ENCODE results near the gene FZR1. TPM values are rescaled to one million over a fixed set of nuclear protein-coding genes. Genes with fewer than 3 reads are reported as not detected.

The FZR1 gene
- polyA plus RNA-seq, 3 donors: 13.3 to 15.6 (median 14.4) TPM

- no peak overlapping the region for H3K27ac ChIP-seq (ENCODE audit: low read depth, low read length)
- 83 to 91% (median 84%) methylated on average over 23 of the region's 23 CpGs for whole genome bisulfite sequencing, 3 donors
These were observed 2.8 kb downstream of the FZR1 start for GRCh38 chr19:3508771-3509535.

DNA sequence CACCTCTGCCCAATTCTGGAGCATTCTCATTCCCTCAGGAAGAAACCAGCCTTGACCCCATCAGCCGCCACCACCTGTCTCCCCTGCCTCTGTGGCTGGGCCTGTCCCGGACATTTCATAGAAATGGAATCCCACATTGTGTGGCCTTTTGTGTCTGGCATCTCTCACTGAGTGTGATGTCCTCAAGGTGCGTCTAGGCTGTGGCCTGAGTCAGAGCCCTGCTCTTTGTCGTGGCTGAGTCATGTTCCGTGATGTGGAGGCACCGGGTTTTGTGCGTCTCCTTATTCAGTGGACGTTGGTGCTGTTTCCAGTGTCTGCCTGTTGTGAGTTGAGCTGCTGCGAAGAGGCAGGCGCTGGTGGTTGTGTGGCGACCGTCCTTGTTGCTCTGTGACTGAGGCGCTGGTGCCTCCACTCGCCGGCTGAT is 3.5 kb downstream of the FZR1 start:
- 89 to 92% (median 90%) methylated on average over 14 to 15 of the region's 15 CpGs for WGBS, 3 donors
- no peak overlapping the region for H3K27ac ChIP-seq (ENCODE audit: low read depth, low read length)

- 87 to 90% (median 89%) methylated on average over 22 of the region's 22 CpGs for WGBS, 3 donors
- H3K27ac ChIP-seq (ENCODE audit: low read depth, low read length): no peak overlapping the region
These were observed 4.6 kb downstream of the FZR1 start for GRCh38 chr19:3510727-3511126.

DNA sequence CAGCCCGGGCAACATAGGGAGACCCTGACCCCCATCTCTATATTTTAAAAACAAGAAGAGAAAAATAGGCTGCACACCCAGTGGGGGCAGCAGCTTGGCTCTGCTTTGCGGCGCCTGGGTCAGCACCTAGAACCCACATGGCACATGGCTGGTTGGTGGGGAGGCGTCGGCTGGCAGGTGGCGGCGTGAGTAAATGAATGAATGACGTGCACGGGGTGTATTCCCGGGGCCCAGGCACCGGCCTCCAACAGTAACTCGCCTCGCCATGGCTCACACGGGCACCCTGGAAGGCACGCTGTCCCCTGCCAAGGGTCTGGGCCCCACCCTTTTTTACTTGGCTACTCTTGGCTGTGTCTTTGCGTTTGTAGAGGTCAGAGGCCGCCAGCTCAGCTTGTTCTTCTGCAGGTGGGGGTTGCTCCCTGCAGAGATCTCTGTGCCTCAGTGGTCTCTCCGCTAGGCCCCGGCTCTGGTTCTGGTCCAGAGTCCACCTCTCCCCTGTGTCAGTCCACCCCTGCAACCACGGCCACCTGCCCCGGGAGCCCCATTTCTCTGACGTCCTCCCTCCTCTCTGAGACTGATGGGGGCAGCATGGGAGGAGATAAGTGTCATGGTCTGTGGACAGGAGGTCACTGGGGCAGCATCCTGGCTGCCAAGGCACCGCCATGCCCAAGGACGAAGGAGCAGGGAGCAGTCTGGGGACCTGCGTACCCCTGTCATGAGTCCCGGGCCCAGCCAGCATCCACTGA is 5.6 kb downstream of the FZR1 start:
- H3K27ac ChIP-seq (ENCODE audit: low read depth, low read length): no peak overlapping the region
- WGBS, 3 donors: 82 to 88% (median 82%) methylated on average over 26 of the region's 26 CpGs

DNA sequence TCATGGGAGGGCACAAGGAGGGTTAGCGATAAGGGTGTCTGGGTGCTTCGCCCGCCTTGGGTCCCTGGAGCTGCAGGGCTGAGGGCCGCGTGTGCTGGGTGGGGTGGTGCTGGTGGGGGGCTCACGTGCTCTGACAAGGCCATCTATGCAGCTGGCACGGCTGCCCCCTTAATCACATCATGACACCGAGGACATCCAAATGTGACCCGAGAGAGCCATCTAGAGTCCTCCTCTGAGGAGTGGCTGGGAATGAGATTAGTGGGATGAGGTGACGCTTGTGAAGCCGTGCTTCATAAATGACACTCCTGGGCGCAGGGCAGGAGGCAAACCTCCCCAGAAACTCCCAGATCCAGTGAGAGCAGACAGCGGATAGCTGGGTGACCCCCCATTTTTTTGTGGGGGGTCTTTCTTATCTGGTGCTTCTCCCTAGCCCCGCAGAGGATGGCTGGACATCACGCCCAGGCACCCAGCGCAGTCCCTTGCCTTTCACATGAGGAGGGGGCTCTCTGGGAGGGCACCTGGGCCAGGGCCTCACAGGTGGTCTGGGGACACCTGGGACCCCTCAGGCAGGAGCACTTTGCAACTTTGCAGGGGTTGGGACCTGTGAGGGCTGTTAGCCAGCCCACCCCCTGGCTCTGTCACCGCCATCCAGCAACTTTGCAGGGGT is 6.6 kb downstream of the FZR1 start:
- WGBS, 3 donors: 84 to 95% (median 91%) methylated on average over 17 of the region's 17 CpGs
- no peak overlapping the region for H3K27ac ChIP-seq (ENCODE audit: low read depth, low read length)

DNA sequence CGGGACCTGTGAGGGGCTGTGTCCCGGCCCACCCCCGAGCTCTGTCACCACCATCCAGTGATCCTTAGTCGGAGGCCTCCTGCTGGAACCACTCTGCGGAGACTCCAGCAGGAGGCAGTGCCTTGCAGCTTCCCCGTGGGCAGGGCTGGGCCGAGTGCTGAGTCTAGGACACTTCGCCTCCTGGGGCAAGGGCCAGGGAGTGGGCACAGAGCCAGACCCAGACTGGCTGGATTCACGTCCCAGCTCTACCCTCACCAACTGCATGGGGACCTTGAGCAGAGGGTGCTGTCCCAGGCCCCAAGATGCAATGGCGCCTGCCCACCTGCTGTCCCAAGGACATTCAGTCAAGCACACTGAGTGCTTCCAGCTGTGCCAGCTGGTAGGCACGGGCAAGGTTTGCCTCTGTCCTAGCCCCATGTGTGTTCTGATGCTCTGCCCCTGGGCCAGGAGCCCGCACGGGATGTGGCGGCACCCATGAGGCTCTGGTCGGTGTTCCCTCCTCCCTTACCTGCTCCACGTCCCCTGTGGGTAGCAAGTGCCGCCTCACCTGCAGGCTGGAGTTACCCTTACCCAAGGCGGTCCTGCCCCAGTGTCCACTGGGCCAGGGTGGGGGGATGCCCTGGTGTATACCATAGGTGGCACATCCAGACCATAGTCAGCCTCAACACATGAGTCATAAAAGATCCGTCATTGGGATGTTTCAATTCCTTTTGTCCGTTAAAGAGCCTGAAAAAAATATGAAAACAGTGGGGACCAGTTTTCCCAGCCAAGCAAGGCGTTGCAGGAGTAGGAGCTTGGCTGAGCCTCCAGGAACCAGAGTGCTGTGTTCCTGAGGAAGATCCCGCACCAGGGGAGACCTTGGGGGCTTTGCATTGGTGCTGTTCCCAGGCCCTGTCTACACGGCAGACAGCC is 7.4 kb downstream of the FZR1 start:
- WGBS, 3 donors: 73 to 88% (median 85%) methylated on average over 22 to 23 of the region's 23 CpGs
- H3K27ac ChIP-seq (ENCODE audit: low read depth, low read length): no peak overlapping the region

DNA sequence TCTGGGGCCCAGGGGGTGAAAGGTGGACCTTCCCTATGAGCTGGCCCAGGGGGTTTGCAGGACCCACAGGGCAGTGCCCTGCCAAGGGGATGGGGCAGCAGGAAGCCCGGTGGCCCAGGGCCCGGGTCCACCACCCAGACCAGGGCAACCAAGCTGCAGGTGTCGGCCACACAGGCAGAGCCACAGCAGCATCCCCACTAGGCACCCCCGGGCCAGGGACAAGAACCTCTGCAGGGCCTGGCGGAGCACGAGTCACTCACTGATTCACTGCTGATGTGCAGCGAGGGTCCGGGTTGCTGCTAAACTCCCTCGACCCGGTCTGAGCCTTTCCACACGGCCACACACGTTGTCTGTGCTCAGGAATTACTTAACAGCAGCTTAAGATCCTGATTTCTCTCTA is 8.8 kb downstream of the FZR1 start:
- 86 to 93% (median 92%) methylated on average over 11 to 12 of the region's 12 CpGs for WGBS, 3 donors
- H3K27ac ChIP-seq (ENCODE audit: low read depth, low read length): no peak overlapping the region

DNA sequence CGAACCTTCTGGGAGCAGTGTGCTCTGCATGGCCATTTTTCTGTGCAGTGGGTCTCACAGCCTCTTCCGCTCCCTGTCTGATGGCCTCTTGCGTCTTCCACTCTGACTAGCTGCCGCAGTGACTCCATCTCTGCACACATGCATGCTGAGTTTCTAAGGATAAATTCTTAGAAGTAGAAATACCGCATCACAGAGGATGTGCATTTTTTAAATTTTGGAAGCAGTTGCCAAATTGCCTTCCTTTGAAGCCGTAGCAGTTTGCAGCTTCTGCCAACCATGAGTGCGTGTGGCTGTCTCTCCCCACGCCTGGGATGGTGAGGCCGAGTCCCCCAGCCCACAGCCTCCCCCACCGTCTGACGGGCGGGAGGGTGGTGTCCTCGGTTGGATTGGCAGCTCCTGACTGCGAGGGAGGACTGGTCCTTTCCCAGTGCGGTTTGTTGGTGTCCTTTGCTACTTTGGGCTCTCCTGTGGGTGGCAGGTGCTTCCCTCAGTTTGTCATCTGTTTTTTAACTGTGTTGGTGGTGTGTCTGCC is 9.8 kb downstream of the FZR1 start:
- WGBS, 3 donors: 64 to 83% (median 68%) methylated on average over 15 of the region's 15 CpGs
- H3K27ac ChIP-seq (ENCODE audit: low read depth, low read length): no peak overlapping the region

GRCh38 chr19:3516675-3517207 is 10.6 kb downstream of the FZR1 start:
- WGBS, 3 donors: 38 to 77% (median 70%) methylated on average over 15 of the region's 15 CpGs
- no peak overlapping the region for H3K27ac ChIP-seq (ENCODE audit: low read depth, low read length)

DNA sequence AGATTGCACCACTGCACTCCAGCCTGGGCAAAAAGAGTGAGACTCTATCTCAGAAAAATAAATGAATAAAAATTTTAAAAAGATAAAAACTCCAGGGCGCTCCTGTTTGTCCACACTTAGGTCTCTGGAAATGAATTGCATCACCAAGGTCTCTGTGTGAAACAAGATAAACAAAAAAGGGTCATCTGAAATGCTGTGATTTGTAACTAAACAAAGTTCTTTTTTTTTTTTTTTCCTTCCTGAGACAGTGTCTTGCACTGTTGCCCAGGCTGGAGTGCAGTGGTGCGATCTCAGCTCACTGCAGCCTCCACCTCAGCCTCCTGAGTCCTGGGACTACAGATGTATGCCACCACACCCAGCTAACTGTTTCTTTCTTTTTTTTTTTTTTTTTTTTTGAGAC is 11.5 kb downstream of the FZR1 start:
- WGBS, 3 donors: 80 to 91% (median 91%) methylated on average over 2 of the region's 2 CpGs

GRCh38 chr19:3518255-3518654 is 12.1 kb downstream of the FZR1 start:
- no peak overlapping the region for H3K27ac ChIP-seq (ENCODE audit: low read depth, low read length)
- WGBS, 3 donors: 80 to 91% (median 85%) methylated on average over 10 of the region's 10 CpGs

More for the DNA sequence above, 11.5 kb downstream of the FZR1 start:
- H3K27ac ChIP-seq (ENCODE audit: low read depth, low read length): no peak overlapping the region

- WGBS, 3 donors: 33 to 97% (median 92%) methylated on average over 2 of the region's 2 CpGs
- H3K27ac ChIP-seq (ENCODE audit: low read depth, low read length): no peak overlapping the region
These were observed 12.5 kb downstream of the FZR1 start for GRCh38 chr19:3518659-3519058.

GRCh38 chr19:3519126-3519525 is 13.0 kb downstream of the FZR1 start:
- 89 to 90% (median 89%) methylated on average over 18 of the region's 18 CpGs for WGBS, 3 donors
- H3K27ac ChIP-seq (ENCODE audit: low read depth, low read length): no peak overlapping the region

DNA sequence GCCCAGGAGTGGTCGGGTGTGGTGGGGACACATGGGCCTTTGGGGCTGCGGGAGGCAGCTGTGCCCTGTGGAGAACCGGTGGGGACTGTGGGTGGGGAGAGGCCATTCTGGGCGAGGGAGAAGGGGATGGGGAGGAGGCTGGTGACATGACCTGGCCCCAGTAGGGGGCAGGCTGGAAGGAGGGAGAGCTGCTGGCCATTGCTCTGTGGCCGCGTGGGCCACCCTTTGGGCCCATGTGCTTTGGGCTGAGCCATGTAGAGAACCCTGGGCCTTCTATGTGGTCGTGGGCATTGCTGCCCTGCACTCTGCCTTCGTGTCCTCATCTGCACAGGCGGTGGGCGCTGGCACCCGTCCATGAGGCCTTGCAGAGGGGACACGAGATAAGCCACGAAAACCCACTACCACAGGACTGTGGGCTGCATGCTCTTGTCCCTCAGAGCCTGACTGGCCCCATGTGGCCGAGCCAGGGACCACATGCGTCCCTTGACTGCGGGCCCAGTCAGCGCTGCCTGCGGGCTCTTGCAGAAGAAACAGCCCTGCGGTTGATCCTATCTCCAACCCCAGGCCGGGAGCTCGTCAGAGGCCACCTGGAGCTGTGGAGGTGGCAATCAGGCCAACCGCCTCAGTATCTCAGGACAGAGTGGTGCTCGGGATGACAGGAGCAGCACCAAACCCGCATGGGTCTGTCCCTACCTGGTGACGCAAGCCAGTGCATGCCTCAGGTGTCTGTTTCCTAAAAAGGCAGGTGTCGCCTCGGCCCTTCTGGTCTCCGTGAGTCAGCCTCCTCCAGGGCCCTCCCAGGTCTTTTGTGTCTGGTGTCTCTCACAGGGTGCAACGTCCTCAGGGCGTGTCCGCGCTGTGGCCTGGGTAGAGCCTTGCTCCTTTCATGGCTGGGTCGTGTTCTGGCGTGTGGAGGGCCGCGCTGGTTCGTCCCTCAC is 14.3 kb downstream of the FZR1 start:
- H3K27ac ChIP-seq (ENCODE audit: low read depth, low read length): no peak overlapping the region
- WGBS, 3 donors: 86 to 92% (median 89%) methylated on average over 35 to 37 of the region's 37 CpGs

GRCh38 chr19:3521104-3521445 is 15.0 kb downstream of the FZR1 start:
- WGBS, 3 donors: 70 to 84% (median 77%) methylated on average over 7 of the region's 7 CpGs
- no peak overlapping the region for H3K27ac ChIP-seq (ENCODE audit: low read depth, low read length)

DNA sequence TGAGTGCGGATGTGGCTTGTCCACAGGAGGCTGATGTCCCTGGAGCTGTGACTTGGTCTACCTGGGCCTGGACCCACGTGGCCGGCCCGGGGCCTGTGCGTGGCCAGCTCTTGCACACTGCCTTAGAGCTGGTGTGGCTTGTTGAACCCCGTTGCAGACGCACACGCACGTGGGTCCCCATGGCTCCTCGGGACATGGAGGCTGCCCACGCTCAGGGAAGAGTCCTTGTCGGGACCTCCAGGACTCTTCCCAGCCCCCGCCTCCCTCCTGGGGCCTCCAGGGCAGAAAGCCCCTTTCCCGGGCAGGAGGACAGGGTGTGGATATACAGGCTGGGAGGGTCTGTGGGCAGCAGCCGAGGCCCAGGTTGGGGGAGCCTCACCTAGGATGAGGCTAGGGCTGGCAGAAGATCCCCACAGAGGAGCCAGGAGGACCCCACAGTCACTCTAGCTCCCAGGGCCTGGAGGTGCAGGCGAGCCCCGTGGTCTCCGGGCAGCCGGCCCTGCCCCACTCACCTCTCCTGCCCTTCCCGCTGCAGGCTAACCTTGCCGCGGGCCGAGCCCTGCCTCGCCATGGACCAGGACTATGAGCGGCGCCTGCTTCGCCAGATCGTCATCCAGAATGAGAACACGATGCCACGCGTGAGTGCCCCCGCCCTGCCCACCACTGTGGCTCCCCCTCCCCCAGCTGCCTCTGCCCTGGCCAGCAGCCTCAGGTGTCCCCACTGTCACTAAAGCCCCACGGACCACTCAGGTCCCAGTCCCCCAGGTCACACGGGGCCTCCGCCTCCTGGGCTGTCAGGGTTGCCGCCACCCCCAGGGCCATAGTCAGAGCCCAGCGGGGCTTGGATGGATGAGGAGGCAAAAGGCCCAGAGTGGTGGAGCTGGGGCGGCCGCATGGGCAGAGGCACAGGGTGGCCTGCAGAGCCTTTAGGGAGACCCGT is 16.6 kb downstream of the FZR1 start:
- WGBS, 3 donors: 92 to 95% (median 94%) methylated on average over 40 of the region's 40 CpGs
- H3K27ac ChIP-seq (ENCODE audit: low read depth, low read length): no peak overlapping the region
